ENCODE data around the gene ALG1.

GRCh38 chr16:5028950-5029475 is 42.6 kb upstream of the ALG1 start:
- TF ChIP-seq, protein P1, sequence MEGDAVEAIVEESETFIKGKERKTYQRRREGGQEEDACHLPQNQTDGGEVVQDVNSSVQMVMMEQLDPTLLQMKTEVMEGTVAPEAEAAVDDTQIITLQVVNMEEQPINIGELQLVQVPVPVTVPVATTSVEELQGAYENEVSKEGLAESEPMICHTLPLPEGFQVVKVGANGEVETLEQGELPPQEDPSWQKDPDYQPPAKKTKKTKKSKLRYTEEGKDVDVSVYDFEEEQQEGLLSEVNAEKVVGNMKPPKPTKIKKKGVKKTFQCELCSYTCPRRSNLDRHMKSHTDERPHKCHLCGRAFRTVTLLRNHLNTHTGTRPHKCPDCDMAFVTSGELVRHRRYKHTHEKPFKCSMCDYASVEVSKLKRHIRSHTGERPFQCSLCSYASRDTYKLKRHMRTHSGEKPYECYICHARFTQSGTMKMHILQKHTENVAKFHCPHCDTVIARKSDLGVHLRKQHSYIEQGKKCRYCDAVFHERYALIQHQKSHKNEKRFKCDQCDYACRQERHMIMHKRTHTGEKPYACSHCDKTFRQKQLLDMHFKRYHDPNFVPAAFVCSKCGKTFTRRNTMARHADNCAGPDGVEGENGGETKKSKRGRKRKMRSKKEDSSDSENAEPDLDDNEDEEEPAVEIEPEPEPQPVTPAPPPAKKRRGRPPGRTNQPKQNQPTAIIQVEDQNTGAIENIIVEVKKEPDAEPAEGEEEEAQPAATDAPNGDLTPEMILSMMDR (IDR thresholded peaks at IDR 0.05; ENCODE audit: insufficient read depth, low read length, poor library complexity, severe bottlenecking): no peak
- TF ChIP-seq EZH2phosphoT487 (conservative IDR thresholded peaks at IDR 0.05; ENCODE audit: low read length): no peak

Measured in SU-DHL-6 (cell line).